22Rv1 (cell line): ENCODE measurements around the gene ZNF384.

Source experiments
- H3K27ac ChIP-seq: fragments of 450-650 bp; 2 replicates; pipeline ENCODE4 v1.5.1; 2017
- ZFX ChIP-seq: fragments of 450-650 bp; IDR thresholded peaks from 2 replicates; pipeline ENCODE4 v1.6.1; 2017; ENCODE audit warnings: antibody characterized with exemption, borderline replicate concordance
- TF ChIP-seq, protein P1 (sequence below): fragments of 450-650 bp; IDR thresholded peaks from 2 replicates; pipeline ENCODE4 v1.5.1; 2017; ENCODE audit warnings: mild to moderate bottlenecking

Gene ZNF384

DNA sequence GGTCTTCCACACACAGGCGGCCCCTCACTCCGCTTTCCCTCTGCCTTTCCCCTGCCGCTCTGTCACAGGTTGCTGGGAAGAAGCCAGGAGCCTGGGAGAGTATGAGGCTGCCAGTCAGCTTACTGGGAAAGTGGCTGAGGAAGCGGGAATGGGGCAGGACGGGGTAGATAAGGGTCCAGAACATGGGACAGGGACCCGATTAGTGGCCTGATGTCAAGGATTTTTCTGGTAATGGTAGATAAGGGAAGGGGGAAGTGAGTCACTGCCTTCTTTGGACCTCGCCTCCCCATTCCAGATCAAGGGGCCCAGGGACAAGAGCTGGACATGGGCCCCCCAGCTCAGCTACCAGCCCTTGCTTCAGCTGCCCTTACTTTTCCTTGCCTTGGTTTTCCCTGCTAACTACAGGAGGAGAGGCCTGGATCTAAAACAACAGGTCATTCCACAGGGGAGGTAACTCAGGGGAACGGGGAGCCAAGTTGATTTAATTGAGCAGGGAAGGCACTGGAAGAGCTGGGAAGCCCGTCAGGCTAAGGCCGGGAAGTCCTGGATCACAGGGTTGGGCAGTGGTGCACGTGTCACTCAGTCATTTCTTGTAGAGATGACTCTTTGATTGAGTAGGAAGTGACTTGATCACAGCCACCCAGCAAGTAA is 49.9 kb downstream of the ZNF384 start:
- no peak overlapping the region for H3K27ac ChIP-seq
- TF ChIP-seq, protein P1, sequence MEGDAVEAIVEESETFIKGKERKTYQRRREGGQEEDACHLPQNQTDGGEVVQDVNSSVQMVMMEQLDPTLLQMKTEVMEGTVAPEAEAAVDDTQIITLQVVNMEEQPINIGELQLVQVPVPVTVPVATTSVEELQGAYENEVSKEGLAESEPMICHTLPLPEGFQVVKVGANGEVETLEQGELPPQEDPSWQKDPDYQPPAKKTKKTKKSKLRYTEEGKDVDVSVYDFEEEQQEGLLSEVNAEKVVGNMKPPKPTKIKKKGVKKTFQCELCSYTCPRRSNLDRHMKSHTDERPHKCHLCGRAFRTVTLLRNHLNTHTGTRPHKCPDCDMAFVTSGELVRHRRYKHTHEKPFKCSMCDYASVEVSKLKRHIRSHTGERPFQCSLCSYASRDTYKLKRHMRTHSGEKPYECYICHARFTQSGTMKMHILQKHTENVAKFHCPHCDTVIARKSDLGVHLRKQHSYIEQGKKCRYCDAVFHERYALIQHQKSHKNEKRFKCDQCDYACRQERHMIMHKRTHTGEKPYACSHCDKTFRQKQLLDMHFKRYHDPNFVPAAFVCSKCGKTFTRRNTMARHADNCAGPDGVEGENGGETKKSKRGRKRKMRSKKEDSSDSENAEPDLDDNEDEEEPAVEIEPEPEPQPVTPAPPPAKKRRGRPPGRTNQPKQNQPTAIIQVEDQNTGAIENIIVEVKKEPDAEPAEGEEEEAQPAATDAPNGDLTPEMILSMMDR, result no peak
- no peak for TF ChIP-seq ZFX

- H3K27ac ChIP-seq, result no peak overlapping the region
- TF ChIP-seq, protein P1, result no peak
- no peak for TF ChIP-seq ZFX
Measured at GRCh38 chr12:6638305-6638704, 50.9 kb downstream of the ZNF384 start.

GRCh38 chr12:6635856-6636531 is 53.2 kb downstream of the ZNF384 start, which contains the start of gene LPAR5:
LPAR5 (minus strand) TSS chr12:6635959; CDS start chr12:6621248, 14,711 bp downstream.
- no peak within 1 kb of the TSS for H3K27ac ChIP-seq
- no peak for TF ChIP-seq ZFX
- TF ChIP-seq, protein P1, result no peak

GRCh38 chr12:6635375-6635855 is 53.8 kb downstream of the ZNF384 start:
- H3K27ac ChIP-seq, result no peak overlapping the region
- TF ChIP-seq, protein P1, result no peak
- no peak for TF ChIP-seq ZFX

- TF ChIP-seq ZFX, result no peak
- TF ChIP-seq, protein P1, result no peak
- no peak overlapping the region for H3K27ac ChIP-seq
Measured at GRCh38 chr12:6632026-6632983, 56.9 kb downstream of the ZNF384 start.

GRCh38 chr12:6631549-6631961 is 57.6 kb downstream of the ZNF384 start:
- H3K27ac ChIP-seq, result no peak overlapping the region

More at GRCh38 chr12:6631549-6631961, 57.6 kb downstream of the ZNF384 start:
- TF ChIP-seq ZFX, result no peak
- TF ChIP-seq, protein P1, result no peak
